Measurements from ENCODE around the gene PSTPIP2.
"Not testable (repeated sequence)": the region's sequence is repeated elsewhere in the genome, so short reads cannot be mapped to it uniquely, and the experiment has no call there.

The PSTPIP2 gene, protein sequence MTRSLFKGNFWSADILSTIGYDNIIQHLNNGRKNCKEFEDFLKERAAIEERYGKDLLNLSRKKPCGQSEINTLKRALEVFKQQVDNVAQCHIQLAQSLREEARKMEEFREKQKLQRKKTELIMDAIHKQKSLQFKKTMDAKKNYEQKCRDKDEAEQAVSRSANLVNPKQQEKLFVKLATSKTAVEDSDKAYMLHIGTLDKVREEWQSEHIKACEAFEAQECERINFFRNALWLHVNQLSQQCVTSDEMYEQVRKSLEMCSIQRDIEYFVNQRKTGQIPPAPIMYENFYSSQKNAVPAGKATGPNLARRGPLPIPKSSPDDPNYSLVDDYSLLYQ

DNA sequence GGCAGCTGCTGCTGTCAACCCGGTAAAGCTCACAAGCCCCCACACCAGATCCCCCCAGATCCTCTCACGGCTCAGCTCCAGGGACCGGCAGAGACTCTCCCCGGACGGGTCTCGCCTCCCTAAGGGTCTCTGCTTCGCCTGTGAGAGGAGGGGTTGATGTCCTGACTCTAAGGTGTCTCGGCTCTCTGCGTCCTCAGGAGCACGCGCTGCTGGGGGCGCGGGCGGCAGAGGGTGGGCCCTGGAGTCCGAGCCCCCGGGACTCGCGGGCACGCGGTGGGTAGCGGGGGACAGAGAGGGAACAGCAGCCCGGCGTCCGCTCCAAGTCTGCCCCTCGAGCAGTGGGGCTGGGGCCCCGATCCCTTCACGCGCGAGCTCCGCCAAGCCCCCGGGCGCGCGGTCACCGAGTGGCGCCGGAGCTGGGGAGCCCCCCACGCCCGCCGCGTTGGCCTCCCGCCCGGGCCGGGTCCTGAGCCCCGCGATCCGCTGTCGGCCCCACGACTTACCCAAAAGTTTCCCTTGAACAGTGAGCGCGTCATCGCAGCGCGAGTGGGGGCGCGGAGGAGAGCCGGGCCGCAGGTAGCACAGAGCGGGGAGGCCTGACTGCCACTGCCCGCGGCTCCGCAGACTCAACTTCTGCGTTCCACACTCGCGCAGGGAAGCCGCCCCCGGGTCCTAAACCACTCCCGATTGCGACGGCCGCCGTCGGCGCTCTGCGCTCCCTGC is at the start of gene PSTPIP2:
PSTPIP2 (minus strand) TSS at position 608 of the 723 bp plus-strand sequence; CDS start at position 536, 72 bp downstream.
- peak within 1 kb of the TSS; percentile 76 for H3K4me3 ChIP-seq (ENCODE audit: low read length)
- TF ChIP-seq ZNF274 (IDR thresholded peaks at IDR 0.05; ENCODE audit: low read depth, low read length) = no peak

DNA sequence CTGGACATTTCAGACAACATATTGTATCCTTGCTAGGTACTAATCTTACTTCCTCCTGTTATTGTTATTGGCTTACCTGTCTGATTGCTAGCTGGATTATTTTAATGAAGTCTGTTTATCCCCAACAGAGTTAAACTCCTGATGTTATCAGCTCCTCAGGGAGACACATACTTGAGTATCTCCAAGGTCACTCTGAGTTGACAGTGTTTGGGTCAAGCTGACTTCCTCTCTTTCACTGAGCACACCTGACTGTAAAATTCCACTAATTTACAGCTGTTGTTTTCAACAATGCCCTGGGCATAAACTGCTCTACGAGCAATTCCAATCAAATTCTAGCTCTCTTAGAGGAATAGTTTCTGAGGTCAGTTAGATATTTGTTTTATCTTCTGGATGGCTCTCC is 41.7 kb upstream of the PSTPIP2 start:
- TF ChIP-seq ZNF274 (IDR thresholded peaks at IDR 0.05; ENCODE audit: low read depth, low read length) = no peak
- H3K4me3 ChIP-seq (ENCODE audit: low read length) = no peak overlapping the region

DNA sequence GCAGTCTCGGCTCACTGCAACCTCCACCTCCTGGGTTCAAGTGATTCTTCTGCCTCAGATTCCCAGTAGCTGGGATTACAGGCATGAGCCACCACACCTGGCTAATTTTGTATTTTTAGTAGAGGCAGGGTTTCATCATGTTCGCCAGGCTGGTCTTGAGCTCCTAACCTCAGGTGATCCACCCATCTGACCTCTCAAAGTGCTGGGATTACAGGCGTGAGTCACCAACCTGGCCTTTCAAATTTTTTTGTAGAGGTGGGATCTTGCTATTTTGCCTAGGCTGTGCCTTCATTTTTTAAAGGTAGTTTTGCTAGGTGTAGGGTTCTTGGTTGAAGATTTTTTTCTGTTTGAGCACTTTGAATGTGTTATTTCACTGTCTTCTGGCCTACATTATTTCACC is 38.3 kb upstream of the PSTPIP2 start:
- TF ChIP-seq ZNF274 (IDR thresholded peaks at IDR 0.05; ENCODE audit: low read depth, low read length) = no peak

DNA sequence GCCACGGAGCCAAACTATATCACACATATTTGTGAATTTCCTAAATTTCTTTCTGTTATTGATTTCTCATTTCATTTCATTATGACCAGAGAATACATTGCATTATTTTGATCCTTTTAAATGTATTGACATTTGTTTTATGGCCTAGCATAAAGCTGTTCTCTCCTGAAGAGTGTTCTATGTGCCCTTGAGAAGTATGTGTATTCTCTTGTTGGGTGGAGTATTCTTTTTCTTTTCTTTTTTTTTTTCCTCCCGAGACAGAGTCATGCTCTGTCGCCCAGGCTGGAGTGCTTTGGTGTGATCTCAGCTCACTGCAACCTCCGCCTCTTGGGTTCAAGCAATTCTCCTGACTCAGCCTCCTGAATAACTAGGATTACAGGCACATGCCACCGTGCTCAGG is 37.3 kb upstream of the PSTPIP2 start:
- no peak for TF ChIP-seq ZNF274 (IDR thresholded peaks at IDR 0.05; ENCODE audit: low read depth, low read length)

More for the DNA sequence above, 38.3 kb upstream of the PSTPIP2 start:
- H3K4me3 ChIP-seq (ENCODE audit: low read length) = no peak overlapping the region

DNA sequence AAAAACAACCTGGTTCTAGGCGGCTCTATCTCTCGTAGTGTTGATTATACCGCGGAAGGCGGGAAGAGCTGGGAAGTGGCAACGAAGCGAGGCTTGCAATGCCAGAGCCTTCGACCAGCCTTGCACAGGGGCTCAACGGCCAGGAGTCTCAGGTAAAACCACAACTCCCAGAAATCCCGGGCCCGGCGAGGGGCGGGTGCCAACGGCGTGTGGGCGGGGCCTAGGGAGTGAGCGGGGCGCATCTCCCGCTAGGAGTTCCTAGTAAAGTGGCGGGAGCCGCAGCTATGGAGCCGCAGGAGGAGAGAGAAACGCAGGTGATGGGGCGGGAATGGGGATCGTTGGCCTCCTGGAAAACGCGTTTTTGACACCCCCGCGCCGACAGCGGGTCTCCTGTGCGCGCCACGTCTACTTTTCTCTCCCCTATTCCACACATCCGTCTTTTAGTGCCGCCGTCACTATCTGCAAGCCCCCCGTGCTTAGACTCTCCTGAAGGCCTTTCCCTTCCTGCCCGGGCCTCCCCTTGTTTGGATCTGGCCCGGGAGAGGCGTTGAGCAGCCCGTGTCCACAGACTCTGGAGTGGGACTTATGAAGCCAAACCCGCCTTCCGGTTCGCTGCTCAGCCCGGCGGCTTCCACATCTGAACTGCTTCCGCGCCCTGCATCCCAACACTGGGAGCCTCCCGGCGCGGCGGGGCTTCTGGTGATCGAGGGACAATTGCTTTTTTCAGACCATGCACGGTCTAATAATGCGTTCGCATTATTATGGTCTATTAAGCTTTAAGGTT is 32.3 kb upstream of the PSTPIP2 start, which contains the start of gene HAUS1:
HAUS1 (plus strand) TSS at position 258 of the 784 bp plus-strand sequence; CDS start at position 285, 27 bp downstream.
- TF ChIP-seq ZNF274 (IDR thresholded peaks at IDR 0.05; ENCODE audit: low read depth, low read length) = no peak
- peak within 1 kb of the TSS; percentile 71 for H3K4me3 ChIP-seq (ENCODE audit: low read length)

More for the DNA sequence above, 37.3 kb upstream of the PSTPIP2 start:
- no peak overlapping the region for H3K4me3 ChIP-seq (ENCODE audit: low read length)

DNA sequence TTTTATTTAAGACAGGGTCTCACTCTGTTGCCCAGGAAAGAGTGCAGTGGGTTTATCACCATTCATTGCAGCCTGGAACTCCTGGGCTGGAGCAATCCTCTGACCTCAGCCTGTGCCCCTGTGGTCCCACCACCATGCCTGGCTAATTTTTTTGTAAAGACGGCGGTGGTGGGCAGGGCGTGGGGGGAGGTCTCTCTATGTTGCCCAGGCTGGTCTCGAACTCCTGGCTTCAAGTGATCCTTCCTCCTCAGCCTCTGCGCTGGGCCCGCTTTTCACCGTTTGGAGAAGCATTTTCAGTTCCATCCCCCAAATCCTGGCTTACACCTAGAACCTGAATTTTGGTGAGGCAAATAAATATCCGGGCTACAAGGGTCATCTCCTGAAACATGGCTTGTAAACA is 27.4 kb upstream of the PSTPIP2 start:
- no peak overlapping the region for H3K4me3 ChIP-seq (ENCODE audit: low read length)
- no peak for TF ChIP-seq ZNF274 (IDR thresholded peaks at IDR 0.05; ENCODE audit: low read depth, low read length)

DNA sequence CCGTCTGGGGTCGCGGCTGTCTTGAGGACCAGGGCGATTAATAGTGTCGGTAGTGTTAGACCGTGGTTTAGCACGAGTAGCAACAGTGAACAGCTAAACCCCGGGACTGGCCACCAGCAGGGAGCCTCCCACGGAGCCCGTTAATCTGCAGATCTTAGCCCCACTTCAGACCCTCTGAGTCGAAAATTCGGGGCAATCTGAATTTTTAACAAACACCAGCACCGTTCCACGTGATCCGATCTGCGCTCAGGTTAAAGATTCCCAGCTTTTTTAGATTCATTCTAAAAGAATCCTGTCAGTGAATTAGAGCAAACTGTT is 26.5 kb upstream of the PSTPIP2 start:
- H3K4me3 ChIP-seq (ENCODE audit: low read length) = peak overlapping the region; percentile 89; the same call in 1 of the 2 replicates
- no peak for TF ChIP-seq ZNF274 (IDR thresholded peaks at IDR 0.05; ENCODE audit: low read depth, low read length)

DNA sequence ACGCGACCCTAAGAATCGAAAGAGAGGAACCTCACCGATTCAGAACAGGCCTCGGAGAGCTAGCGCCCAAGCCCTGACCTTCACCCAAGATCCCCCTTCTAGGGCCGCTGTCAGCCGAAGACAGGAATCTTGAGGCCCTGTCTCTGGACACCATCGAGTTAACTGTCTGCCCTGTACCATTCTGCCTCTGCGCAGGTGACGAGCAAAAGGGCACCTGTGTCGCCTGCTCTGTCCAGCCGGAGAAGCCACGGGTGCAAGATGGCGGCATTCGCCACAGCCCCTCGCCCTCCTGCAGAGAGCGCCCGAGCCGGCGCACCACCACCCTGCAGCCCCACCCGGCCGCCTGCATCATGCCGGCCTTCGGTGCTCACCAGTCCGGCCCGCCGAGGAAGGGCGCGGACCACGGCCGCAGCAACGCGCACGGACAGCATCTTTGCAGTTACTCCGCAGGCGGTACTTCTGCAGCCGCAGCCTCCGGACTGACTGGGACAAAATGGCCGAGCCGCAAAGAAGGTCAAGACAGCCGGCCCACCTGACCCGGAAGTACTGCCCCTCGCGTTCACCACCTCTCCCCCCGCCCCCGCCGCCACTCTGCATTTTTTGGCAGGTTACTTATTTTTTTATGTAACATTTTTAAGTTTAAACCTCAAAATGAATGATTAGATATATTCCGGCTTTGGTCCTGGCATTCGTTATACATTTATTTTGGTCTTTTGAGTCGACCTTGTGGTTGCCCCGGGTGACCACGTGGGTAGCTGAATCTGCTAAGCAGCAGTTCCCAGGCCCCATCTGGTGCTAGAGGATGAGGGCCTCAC is 25.9 kb upstream of the PSTPIP2 start, which contains the start of gene ATP5F1A:
ATP5F1A (minus strand) TSS at position 496 of the 815 bp plus-strand sequence; CDS start at position 431, 65 bp downstream.
- no peak for TF ChIP-seq ZNF274 (IDR thresholded peaks at IDR 0.05; ENCODE audit: low read depth, low read length)
- H3K4me3 ChIP-seq (ENCODE audit: low read length) = peak within 1 kb of the TSS; percentile 89

DNA sequence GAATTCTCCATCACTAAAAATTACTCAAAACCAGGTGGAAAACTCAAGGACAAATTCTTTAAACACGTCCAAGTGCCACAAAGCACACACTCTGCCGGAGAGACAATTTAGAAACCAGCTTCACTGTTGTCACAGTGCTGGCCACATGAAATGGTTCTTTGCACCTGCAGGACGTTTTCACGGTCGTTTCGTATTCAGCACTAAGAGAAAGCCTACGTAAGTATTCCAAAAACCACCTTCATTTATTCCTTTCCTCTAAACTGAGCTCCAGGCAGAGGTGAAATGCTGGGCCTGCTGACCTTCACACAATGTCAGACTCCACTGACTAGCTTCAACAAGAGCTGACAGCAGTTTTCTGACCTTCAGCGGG is 25.4 kb upstream of the PSTPIP2 start:
- TF ChIP-seq ZNF274 (IDR thresholded peaks at IDR 0.05; ENCODE audit: low read depth, low read length) = no peak
- peak overlapping the region; percentile 89 for H3K4me3 ChIP-seq (ENCODE audit: low read length)

DNA sequence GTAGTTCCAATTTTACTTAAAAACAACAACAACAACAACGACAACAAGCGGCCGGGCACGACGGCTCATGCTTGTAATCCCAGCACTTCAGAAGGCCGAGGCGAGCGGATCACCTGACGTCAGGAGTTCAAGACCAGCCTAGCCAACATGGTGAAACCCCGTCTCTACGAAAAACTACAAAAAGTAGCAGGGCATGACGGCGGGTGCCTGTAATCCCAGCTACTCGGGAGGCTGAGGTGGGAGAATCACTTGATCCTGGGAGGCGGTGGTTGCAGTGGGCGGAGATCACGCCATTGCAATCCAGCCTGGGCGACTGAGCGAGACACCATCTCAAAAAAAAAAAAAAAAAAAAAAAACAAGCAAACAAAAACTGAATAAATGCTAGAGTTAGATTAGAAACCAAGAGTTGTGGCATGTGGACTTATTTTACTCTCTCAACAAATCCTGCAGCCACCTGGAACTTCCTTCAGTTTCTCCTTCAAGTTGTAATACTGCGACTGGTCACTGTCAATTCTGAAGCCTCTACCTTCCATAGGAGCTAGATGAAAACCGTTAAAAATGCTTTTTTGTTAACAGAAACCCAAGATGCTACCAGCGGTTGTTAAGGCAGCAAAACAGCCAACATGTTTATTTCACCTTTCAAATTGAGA is 24.7 kb upstream of the PSTPIP2 start:
- H3K4me3 ChIP-seq (ENCODE audit: low read length) = peak overlapping the region; percentile 89
- no peak for TF ChIP-seq ZNF274 (IDR thresholded peaks at IDR 0.05; ENCODE audit: low read depth, low read length)

DNA sequence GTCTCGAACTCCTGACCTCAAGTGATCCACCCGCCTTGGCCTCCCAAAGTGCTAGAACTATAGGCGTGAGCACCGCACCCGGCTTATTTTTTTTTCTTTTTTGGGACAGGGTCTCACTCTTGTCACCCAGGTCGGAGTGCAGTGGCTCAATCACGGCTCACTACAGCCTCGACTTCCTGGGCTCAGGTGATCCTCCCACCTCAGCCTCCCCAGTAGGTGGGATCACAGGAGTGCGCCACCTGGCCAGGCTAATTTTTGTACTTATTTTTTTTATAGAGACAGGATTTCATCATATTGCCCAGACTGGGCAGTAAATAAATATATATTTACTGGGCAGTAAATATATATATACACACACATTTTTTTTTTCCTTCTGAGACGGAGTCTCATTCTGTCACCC is 23.5 kb upstream of the PSTPIP2 start:
- H3K4me3 ChIP-seq (ENCODE audit: low read length) = no peak overlapping the region
- TF ChIP-seq ZNF274 (IDR thresholded peaks at IDR 0.05; ENCODE audit: low read depth, low read length) = no peak

DNA sequence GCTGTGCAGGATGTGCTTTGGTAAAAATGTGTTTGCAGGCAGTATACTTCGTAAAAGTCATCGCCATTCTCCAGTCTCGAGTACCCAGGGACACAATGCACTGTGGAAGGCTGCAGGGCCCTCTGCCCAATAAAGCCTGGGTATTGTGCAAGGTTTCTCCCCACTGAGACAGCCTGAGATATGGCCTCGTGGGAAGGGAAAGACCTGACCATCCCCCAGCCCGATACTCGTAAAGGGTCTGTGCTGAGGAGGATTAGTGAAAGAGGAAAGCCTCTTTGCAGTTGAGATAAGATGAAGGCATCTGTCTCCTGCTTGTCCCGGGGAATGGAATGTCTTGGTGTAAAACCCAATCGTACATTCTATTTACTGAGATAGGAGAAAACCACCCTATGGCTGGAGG is 16.4 kb upstream of the PSTPIP2 start:
- not testable (repeated sequence) for H3K4me3 ChIP-seq (ENCODE audit: low read length)

DNA sequence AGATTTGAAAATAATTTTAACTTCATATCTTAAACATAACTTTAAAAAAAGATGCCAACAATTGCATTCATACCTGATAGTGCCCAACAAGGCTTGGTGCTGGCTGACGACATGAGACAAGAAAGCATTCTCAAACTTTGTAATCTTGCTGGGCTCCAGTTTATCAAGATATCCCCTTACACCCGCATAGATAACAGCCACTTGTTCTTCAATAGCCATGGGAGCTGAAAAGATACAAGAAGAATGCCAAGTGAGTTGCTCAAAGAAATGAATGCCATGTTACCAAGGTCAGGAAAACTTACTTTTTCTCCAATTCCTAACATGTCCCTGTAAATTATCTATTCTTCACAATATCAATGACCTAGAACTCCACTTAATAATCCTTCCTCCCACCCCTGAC is 12.4 kb upstream of the PSTPIP2 start:
- no peak overlapping the region for H3K4me3 ChIP-seq (ENCODE audit: low read length)
- no peak for TF ChIP-seq ZNF274 (IDR thresholded peaks at IDR 0.05; ENCODE audit: low read depth, low read length)
